Liver (tissue), 3 donors: ENCODE measurements around the gene SMAD6.

Experiments
- FOXA2 ChIP-seq: IDR thresholded peaks from 2 replicates; pipeline ENCODE4 v1.6.1; 2016; ENCODE audit warnings: antibody characterized with exemption
- TAF1 ChIP-seq: conservative IDR thresholded peaks from 2 replicates; pipeline ENCODE4 v1.6.1; 2016; ENCODE audit warnings: antibody characterized with exemption, mild to moderate bottlenecking
- YY1 ChIP-seq: IDR thresholded peaks from 2 replicates; pipeline ENCODE4 v1.6.1; 2016; ENCODE audit warnings: antibody characterized with exemption, mild to moderate bottlenecking
- TF ChIP-seq, protein P1 (sequence below): fragments of 150-350 bp; IDR thresholded peaks from 2 replicates; pipeline ENCODE4 v1.5.1; 2017; ENCODE audit warnings: improper control_type of control experiment, low read depth, low read length; ENCODE audit not compliant: missing input control
- TF ChIP-seq, protein P2 (sequence below): IDR thresholded peaks from 2 replicates; pipeline ENCODE4 v1.6.1; 2016; ENCODE audit warnings: antibody characterized with exemption
- TF ChIP-seq, protein P3 (sequence below): IDR thresholded peaks from 2 replicates; pipeline ENCODE4 v1.6.1; 2016; ENCODE audit warnings: antibody characterized with exemption
- donor health status: healthy.
- donor health status: healthy.

DNA sequence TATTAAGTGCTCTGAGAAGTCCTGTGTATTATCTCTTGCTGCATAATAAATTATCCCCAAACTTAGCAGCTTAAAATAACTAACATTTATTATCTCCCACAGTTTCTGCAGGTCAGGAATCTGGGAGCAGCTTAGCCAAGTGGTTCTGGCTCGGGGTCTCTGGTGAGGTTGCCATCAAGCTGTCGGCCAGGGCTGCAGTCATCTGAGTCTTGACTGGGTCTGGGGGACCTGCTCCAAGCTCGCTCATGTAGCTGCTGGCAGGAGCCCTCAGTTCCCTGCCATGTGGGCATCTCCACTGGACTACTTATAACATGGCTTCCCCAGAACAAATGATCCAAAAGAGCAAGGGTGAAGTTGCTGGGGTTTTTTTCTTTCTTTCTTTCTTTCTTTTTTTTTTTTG lies 80.7 kb downstream of the SMAD6 start:
- TF ChIP-seq, protein P1, sequence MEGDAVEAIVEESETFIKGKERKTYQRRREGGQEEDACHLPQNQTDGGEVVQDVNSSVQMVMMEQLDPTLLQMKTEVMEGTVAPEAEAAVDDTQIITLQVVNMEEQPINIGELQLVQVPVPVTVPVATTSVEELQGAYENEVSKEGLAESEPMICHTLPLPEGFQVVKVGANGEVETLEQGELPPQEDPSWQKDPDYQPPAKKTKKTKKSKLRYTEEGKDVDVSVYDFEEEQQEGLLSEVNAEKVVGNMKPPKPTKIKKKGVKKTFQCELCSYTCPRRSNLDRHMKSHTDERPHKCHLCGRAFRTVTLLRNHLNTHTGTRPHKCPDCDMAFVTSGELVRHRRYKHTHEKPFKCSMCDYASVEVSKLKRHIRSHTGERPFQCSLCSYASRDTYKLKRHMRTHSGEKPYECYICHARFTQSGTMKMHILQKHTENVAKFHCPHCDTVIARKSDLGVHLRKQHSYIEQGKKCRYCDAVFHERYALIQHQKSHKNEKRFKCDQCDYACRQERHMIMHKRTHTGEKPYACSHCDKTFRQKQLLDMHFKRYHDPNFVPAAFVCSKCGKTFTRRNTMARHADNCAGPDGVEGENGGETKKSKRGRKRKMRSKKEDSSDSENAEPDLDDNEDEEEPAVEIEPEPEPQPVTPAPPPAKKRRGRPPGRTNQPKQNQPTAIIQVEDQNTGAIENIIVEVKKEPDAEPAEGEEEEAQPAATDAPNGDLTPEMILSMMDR, result no peak
- TF ChIP-seq, protein P2, sequence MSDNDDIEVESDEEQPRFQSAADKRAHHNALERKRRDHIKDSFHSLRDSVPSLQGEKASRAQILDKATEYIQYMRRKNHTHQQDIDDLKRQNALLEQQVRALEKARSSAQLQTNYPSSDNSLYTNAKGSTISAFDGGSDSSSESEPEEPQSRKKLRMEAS, result no peak
- TF ChIP-seq, protein P3, sequence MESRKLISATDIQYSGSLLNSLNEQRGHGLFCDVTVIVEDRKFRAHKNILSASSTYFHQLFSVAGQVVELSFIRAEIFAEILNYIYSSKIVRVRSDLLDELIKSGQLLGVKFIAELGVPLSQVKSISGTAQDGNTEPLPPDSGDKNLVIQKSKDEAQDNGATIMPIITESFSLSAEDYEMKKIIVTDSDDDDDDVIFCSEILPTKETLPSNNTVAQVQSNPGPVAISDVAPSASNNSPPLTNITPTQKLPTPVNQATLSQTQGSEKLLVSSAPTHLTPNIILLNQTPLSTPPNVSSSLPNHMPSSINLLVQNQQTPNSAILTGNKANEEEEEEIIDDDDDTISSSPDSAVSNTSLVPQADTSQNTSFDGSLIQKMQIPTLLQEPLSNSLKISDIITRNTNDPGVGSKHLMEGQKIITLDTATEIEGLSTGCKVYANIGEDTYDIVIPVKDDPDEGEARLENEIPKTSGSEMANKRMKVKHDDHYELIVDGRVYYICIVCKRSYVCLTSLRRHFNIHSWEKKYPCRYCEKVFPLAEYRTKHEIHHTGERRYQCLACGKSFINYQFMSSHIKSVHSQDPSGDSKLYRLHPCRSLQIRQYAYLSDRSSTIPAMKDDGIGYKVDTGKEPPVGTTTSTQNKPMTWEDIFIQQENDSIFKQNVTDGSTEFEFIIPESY, result no peak
- TF ChIP-seq TAF1 (no peak), FOXA2 (no peak), YY1 (no peak)
